Medulla oblongata (tissue), 1 donor: ENCODE results near the gene YES1.
"Not testable (repeated sequence)": the region's sequence is repeated elsewhere in the genome, so short reads cannot be mapped to it uniquely, and the experiment has no call there.

Experiments used
- DNase-seq: peaks from one replicate; pipeline ENCODE4 v3.0.0-alpha.2; 2015; ENCODE audit errors: extremely low spot score

YES1 gene

GRCh38 chr18:784470-785172 lies 27.4 kb downstream of the YES1 start:
- no peak for DNase-seq

DNA sequence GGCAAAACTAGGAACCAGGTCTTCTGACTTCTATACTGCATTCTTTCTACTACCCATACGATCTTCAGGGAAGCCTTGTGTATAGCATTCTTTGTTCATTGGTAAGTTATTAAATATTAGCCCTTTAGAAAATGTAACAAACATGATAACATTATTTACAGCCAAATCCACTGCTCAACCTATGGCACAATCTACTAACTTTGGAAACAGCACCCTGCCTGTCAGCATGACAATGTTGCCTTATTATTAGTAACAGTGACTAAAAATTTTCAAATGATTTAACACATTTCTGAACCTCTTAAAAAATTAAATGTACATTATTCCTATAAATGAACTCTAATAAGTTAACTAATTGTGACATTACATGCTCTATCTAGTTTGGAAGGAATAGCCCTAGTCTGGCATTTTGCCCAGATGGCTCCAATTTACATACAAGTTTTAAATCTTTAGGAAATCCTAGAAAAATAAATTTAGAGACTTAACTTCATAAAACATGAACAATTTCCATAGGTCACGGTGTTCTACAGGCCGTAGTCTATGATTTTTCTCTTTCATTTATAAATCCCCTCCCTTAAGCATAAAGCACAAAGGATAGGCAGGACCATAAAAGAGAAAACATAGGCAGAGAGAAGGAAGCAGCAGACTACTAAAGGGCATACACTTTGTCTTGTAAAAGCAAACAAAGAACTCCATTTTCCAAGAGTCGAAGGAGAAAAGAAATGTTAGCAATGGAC lies 33.7 kb downstream of the YES1 start:
- DNase-seq = peak; percentile 4

GRCh38 chr18:777021-777420 lies 35.0 kb downstream of the YES1 start:
- DNase-seq = no peak

DNA sequence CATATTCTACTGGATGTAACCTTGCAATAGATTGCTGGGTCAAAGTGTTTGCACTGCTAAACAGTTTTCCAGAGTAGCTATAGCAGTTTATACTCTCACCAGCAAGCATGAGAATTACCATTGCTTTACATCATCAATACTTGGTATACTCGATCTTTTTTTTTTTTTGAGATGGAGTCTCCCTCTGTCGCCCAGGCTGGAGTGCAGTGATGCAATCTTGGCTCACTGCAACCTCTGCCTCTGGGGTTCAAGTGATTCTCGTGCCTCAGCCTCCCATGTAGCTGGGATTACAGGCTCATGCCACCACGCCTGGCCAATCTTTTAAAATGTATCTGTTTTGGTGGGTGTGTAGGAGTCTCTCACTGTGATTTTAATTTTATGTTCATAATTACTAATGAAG lies 36.0 kb downstream of the YES1 start:
- DNase-seq = not testable (repeated sequence)

- DNase-seq = no peak
Measured at GRCh38 chr18:774811-775210, 37.2 kb downstream of the YES1 start.

DNA sequence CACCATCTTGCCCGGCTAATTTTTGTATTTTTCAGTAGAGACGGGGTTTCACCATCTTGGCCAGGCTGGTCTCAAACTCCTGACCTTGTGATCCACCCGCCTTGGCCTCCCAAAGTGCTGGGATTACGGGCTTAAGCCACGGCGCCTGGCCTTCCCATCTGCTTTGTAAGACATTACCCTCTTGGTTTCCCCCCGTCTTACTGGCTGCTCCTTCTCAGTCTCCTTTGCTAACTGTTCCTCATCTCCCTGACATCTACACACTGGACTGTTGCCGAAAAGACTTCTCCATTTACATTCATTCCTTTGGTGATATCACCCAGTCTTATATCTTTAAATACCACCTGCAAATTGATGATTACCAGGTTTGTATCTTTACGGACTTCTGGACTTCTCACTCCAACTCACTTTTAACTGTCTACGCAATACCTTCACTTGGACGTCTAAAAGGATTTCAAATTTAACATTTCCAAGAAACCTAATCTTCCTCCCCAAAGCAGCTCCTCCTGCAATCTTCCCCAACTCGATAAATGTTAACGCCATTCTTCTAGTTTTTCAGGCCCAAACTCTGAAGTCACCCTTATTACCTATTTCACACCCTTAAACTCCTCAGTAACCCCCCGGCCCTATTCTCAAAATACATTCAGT lies 37.9 kb downstream of the YES1 start:
- no peak for DNase-seq

- no peak for DNase-seq
Measured at GRCh38 chr18:770583-770961, 41.5 kb downstream of the YES1 start.

DNA sequence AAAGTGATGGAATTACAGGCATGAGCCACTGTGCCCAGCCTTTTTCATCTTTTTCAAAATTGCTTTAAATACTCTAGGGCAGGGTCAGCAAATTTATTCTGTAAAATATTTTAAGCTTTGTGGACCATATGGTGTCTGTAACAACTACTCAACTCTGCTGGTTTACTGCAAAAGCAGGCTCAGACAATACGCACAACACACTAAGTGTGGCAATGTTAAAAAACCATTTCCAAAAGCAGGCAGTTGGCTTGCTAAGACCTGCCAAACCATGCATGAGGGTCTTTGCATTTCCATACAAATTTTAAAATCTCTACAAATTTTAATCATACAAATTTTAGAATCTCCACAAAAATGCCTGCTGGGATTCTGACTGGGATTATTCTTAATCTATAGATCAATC lies 44.1 kb downstream of the YES1 start:
- no peak for DNase-seq

DNA sequence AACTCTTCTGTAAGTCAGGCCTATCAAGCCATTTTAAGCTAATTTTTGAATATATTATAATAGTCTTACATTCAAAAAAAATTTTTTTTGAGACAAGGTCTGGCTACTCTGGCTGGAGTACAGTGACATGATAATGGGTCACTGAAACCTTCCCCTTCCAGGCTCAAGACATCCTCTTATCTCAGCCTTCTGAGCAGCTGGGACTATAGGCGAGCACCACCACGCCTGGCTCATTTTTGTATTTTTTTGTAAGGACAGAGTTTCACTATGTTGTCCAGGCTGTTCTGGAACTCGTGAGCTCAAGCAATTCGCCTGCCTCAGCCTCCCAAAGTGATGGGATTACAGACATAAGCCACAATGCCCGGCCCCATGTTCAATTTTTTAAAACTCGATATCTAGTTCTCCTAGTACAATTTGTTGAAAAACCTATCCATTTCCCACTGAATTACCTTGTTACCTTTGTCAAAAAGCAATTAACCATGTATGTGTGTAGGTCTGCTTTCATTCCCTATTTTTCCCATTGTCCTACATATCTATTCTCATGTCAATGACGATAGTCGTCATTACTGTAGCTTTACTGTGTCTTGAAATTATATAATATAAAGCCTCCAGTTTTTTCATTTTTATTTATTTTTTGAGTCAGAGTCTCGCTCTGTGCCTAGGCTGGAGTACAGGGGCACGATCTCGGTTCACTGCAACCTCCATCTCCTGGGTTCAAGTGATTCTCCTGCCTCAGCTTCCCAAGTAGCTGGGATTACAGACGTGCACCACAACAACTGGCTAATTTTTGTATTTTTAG lies 44.8 kb downstream of the YES1 start:
- no peak for DNase-seq

DNA sequence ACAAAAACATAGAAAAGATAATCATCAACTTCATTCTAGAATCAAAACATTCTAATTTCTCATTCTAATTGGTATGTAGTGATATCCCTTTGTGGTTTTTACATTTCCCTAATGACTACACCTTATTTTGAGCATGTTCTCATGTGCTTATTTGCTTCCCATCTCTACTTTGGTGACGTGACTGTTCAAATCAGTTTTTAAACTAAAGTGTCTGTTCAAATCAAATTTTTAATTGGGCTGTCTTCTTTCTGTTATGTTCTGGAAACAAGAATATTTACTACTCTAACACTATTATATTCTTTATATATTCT lies 45.5 kb downstream of the YES1 start:
- no peak for DNase-seq

DNA sequence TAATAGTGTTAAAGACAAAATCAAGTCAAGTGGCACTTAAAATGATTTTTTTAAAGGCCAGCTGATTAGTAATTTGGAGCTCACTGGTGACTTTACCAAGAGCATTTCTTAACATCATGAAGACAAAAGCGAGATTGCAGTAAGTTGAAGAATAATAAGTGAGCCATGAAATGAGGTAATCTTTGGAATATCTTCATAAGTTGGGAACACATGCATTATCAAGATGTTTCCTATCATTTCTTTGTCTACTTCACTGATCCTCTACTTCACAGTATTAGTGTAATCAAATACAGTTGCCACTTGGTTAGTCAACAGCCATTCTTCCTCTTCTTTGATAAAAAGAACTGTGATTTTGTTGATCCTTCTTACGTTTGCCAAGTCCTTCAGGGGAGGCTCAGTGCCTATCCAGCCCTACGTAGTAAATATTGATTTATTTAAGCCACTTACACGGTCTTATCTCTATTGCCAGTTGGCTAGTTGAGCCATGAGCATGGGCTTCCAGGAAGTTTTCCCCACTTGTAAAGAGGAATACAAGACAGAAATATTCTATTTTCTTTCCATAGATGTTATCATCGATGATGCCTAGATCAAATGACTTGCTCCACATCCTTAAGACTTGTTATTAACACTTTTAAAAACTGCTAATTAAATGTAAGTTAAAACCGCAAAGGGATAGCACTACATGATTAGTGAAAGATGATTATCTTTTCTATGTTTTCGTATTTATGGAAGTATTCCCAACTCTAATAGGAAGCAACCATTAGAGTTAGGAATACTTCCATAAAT lies 46.1 kb downstream of the YES1 start:
- no peak for DNase-seq

DNA sequence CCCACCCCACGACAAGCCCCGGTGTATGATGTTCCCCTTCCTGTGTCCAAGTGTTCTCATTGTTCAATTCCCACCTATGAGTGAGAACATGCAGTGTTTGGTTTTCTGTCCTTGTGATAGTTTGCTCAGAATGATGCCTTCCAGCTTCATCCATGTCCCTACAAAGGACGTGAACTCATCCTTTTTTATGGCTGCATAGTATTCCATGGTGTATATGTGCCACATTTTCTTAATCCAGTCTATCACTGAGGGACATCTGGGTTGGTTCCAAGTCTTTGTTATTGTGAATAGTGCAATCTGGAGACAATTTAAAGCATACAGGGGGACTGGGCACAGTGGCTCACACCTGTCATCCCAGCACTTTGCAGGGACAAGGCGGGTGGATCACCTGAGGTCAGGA lies 52.2 kb downstream of the YES1 start:
- DNase-seq = not testable (repeated sequence)

GRCh38 chr18:755506-755905 lies 56.5 kb downstream of the YES1 start:
- DNase-seq = no peak

DNA sequence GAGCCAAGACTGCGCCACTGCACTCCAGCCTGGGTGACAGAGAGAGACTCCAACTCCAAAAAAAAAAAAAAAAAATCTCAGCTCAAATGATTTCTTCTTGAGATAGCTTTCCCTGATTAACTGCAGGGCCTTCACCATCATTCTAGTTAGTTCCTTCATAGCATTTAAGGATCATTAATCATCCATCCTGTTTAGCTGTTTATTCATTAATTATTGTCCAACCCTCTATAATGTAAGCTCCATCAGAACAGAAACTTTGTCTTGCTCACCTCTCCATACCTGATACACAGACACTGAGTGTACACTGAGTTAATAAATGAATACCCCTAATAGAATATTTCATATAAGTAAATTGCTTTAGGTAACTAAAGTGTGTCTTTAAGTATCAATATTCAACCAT lies 57.4 kb downstream of the YES1 start:
- no peak for DNase-seq

DNA sequence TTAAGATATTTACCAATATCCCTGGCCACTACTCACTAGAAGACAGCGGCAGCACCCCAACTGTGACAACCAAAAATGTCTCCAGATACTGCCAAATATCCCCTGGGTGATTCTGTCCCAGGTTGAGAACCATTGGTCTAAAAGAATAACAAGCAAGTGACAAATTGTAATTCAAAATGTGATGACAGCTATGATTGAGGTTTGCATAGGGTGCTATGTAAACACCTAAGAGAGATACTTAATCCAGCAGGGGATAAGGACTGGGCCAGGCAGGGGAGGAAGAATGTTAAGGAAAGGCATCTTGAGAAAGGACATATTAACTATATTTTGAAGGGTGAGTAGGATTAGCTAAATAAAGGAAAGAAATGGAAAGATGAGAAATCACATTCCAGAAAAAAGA lies 61.6 kb downstream of the YES1 start:
- DNase-seq = no peak

DNA sequence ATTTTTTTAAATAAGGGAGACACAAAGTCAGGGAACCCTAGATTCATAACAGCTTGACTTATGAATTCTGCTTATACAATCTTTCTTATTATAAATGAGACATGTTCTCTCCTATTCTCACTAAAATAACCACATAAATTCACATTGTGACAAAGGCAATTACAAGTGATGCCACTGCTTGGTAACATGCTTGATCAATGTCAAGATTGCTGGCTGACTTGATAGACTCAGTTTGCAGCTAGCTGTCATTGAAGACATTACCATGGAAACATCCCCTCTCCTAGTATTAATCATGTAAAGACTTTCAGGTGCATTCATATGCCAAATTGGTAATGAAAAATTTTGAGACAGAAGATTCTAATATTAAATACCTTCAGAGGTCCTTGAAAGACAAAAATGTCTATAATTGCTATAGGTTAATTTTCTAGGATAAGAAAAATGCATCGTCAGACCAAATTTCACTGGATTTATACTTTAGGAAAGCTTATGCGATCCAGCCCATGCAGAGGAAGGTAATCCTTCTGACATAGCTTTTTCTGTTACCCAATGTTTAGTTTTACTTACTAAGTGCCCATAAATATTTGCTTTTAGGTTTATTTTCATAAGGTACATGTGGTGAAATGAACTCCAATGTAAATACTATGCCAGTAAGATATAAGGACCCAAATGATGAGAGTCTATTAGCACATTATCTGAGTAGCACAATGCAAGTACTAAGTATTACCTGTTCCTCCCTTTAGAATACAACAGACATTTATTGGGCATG lies 67.0 kb downstream of the YES1 start:
- no peak for DNase-seq

DNA sequence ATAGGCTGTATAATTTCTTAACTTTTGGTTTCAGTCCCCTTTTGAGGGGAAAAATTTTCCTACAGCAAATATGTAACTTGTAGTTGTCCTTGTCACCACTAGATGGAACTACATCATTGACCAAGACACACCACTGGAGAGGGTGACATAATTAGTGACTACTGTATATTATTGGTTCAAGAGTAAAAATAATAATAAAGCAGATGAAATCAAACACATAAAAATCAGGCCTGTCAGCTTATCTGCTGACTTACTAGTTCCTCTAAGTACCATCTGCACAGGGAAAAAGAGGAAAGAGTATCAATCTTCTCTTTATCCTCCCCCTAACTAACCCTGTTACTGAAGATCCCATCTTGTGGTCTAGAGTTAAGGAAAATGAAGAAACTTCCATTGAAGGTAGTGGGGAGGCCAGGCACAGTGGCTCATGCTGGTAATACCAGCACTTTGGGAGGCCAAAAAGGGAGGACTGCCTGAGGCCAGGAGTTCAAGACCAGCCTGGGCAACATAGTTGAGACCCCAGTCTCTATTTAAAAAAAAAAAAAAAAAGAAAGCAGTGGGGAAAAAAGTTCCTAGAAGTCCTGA lies 70.0 kb downstream of the YES1 start:
- DNase-seq = peak; percentile 45

DNA sequence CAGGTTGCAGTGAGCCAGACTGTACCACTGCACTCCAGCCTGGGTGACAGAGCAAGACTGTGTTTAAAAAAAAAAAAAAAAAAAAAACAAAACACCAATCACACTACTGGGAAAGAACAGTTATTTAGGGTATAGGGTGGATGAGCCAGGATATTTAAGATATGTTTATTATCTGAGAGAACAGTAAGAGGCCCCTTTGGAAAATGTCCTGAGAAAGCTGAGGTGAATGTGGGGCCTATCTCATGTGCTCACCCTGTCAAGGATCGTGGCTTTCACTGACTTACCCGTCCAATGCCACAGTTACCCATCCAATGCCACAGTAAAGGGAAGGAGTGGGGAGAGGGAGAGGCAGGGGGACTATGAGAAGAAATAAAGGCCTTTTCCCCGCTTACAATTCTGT lies 79.7 kb downstream of the YES1 start:
- no peak for DNase-seq

DNA sequence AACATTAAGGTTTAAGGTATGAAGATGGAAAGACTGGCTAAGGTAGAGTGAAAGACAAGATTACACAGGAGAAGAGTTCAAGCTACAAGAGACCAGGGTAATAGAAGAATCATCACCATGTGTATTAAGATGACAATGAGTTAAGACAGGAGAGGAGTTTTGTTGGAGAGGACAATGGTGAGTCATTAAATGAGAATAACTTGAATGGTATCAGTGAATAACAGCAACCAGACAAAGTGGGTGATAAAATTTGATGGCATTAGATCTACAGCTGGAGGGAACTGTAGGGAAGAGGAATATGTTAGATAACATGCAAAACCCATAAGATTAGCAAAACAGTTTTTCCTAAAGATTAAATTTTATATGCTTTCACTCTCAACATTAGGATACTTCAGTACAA lies 80.9 kb downstream of the YES1 start:
- no peak for DNase-seq

GRCh38 chr18:730692-731091 lies 81.3 kb downstream of the YES1 start:
- no peak for DNase-seq

DNA sequence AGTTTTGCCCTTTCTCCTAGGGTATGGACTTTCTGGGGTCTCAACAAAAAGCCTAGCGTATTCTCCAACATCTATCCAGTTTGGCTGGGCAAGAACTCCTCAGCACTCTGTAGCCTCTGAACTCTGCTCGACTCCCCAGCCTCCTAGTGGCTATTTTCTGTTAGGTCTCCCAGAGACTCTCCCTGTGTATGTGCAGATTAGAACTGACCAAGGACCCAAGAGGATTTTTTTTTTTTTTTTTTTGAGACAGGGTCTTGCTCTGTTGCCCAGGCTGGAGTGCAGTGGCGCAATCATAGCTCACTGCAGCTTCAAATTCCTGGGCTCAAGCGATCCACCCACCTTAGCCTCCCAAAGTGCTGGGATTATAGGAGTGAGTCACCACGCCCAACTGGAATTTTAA lies 81.9 kb downstream of the YES1 start:
- not testable (repeated sequence) for DNase-seq
